Sigmoid colon (tissue), 4 donors: ENCODE measurements around the gene SPARC.

Source experiments
- CTCF ChIP-seq, 4 experiments: fragments of 450-650 bp in 3 of 4; fragments of 200-600 bp in 1 of 4; IDR thresholded peaks; one replicate each; pipeline ENCODE4 v1.5.1; 2016 to 2019; ENCODE audit warnings: antibody characterized with exemption in 4 of 4, mild to moderate bottlenecking in 3 of 4, moderate library complexity in 2 of 4
- EP300 ChIP-seq, 4 donors: sonication (generic); formaldehyde crosslinking; IDR thresholded peaks; one replicate each; pipeline ENCODE4 v1.6.1; 2017; ENCODE audit warnings: antibody characterized with exemption in 4 of 4
- POLR2A ChIP-seq, 2 donors: fragments of 450-650 bp; IDR thresholded peaks; one replicate each; pipeline ENCODE4 v1.6.1; 2016; ENCODE audit warnings: antibody characterized with exemption in 2 of 2, mild to moderate bottlenecking in 2 of 2, moderate library complexity in 2 of 2
- POLR2AphosphoS5 ChIP-seq, 4 donors: sonication (generic); formaldehyde crosslinking; IDR thresholded peaks; one replicate each; pipeline ENCODE4 v1.6.1; 2017; ENCODE audit warnings: antibody characterized with exemption in 4 of 4

- TF ChIP-seq CTCF (IDR thresholded peaks at IDR 0.05) (no peak), POLR2A (IDR thresholded peaks at IDR 0.05) (no peak), EP300 (IDR thresholded peaks at IDR 0.05) (no peak), POLR2AphosphoS5 (IDR thresholded peaks at IDR 0.05) (no peak)
Measured at GRCh38 chr5:151646334-151646733, 40.4 kb downstream of the SPARC start.
